Ishikawa (cell line): Measurements from ENCODE around the gene WNT6.

Experiments used
- EGR1 ChIP-seq: IDR thresholded peaks from 2 replicates; pipeline ENCODE4 v1.6.1; 2012
- MAX ChIP-seq: IDR thresholded peaks from 2 replicates; pipeline ENCODE4 v1.6.1; 2012
- RAD21 ChIP-seq: IDR thresholded peaks from 2 replicates; pipeline ENCODE4 v1.6.1; 2012; ENCODE audit warnings: low read depth
- TCF12 ChIP-seq: IDR thresholded peaks from 2 replicates; pipeline ENCODE4 v1.6.1; 2012; ENCODE audit warnings: low read depth
- YY1 ChIP-seq: IDR thresholded peaks from 2 replicates; pipeline ENCODE4 v1.6.1; 2012; ENCODE audit warnings: low read depth

GRCh38 chr2:218881744-218882460 is 22.3 kb downstream of the WNT6 start:
- no peak for TF ChIP-seq YY1
- TF ChIP-seq EGR1: no peak
- no peak for TF ChIP-seq TCF12
- no peak for TF ChIP-seq RAD21
- TF ChIP-seq MAX: no peak
